Measurements from ENCODE around the gene KRTAP13-4.

Gene KRTAP13-4

GRCh38 chr21:30443226-30443625, 13.2 kb downstream of the KRTAP13-4 start:
- Histone ChIP-seq H3K9me3 (no peaks in the 10 kb centered on the region), H3K4me1 (no peaks in the 10 kb centered on the region), H3K4me3 (ENCODE audit: low read depth, low read length) (no peak overlapping the region), H3K27me3 (no peaks in the 10 kb centered on the region), H3K36me3 (no peaks in the 10 kb centered on the region)
- no peak for TF ChIP-seq CTCF (IDR thresholded peaks at IDR 0.05; ENCODE audit: low read depth, low read length)
- DNase-seq = no peak

GRCh38 chr21:30444204-30444603, 14.2 kb downstream of the KRTAP13-4 start:
- H3K27me3 ChIP-seq = no peaks in the 10 kb centered on the region
- no peak for DNase-seq

GRCh38 chr21:30447056-30447455, 17.0 kb downstream of the KRTAP13-4 start:
- no peaks in the 10 kb centered on the region for H3K27me3 ChIP-seq
- no peaks in the 10 kb centered on the region for H3K36me3 ChIP-seq
- no peak overlapping the region for H3K4me3 ChIP-seq (ENCODE audit: low read depth, low read length)
- no peaks in the 10 kb centered on the region for H3K9me3 ChIP-seq
- no peak for TF ChIP-seq CTCF (IDR thresholded peaks at IDR 0.05; ENCODE audit: low read depth, low read length)
- DNase-seq = no peak
- H3K4me1 ChIP-seq = no peaks in the 10 kb centered on the region

More at GRCh38 chr21:30444204-30444603, 14.2 kb downstream of the KRTAP13-4 start:
- Histone ChIP-seq H3K4me1 (no peaks in the 10 kb centered on the region), H3K4me3 (ENCODE audit: low read depth, low read length) (no peak overlapping the region), H3K36me3 (no peaks in the 10 kb centered on the region), H3K9me3 (no peaks in the 10 kb centered on the region)
- no peak for TF ChIP-seq CTCF (IDR thresholded peaks at IDR 0.05; ENCODE audit: low read depth, low read length)

- no peaks in the 10 kb centered on the region for H3K27me3 ChIP-seq
- no peaks in the 10 kb centered on the region for H3K4me1 ChIP-seq
- DNase-seq = no peak
- H3K36me3 ChIP-seq = no peaks in the 10 kb centered on the region
- no peaks in the 10 kb centered on the region for H3K9me3 ChIP-seq
- H3K4me3 ChIP-seq (ENCODE audit: low read depth, low read length) = no peak overlapping the region
- TF ChIP-seq CTCF (IDR thresholded peaks at IDR 0.05; ENCODE audit: low read depth, low read length) = no peak
These were observed 18.5 kb downstream of the KRTAP13-4 start for GRCh38 chr21:30448514-30448913.

- no peak for DNase-seq
- Histone ChIP-seq H3K27me3 (no peaks in the 10 kb centered on the region), H3K4me3 (ENCODE audit: low read depth, low read length) (no peak overlapping the region), H3K9me3 (no peaks in the 10 kb centered on the region), H3K36me3 (no peaks in the 10 kb centered on the region), H3K4me1 (no peaks in the 10 kb centered on the region)
- TF ChIP-seq CTCF (IDR thresholded peaks at IDR 0.05; ENCODE audit: low read depth, low read length) = peak; percentile 58
These were observed 33.7 kb downstream of the KRTAP13-4 start for GRCh38 chr21:30463713-30464112.

- H3K36me3 ChIP-seq = no peaks in the 10 kb centered on the region
- no peaks in the 10 kb centered on the region for H3K27me3 ChIP-seq
- H3K9me3 ChIP-seq = no peaks in the 10 kb centered on the region
- H3K4me3 ChIP-seq (ENCODE audit: low read depth, low read length) = no peak overlapping the region
- DNase-seq = no peak
- no peaks in the 10 kb centered on the region for H3K4me1 ChIP-seq
- TF ChIP-seq CTCF (IDR thresholded peaks at IDR 0.05; ENCODE audit: low read depth, low read length) = no peak
These were observed 39.1 kb downstream of the KRTAP13-4 start for GRCh38 chr21:30468900-30469714.
